Prostate gland (tissue), 2 donors: ENCODE measurements around the gene NUP210. TPM values are rescaled to one million over a fixed set of nuclear protein-coding genes. Genes with fewer than 3 reads are reported as not detected.

Experiments used
- DNase-seq: peaks from one replicate; pipeline ENCODE4 v3.0.0-alpha.2; 2019; ENCODE audit warnings: low spot score
- H3K27ac ChIP-seq, 2 donors: fragments of 200-600 bp; sonication (generic); 2 replicates each; pipeline ENCODE4 v1.5.1; 2017 to 2019
- H3K27me3 ChIP-seq: fragments of 200-600 bp; sonication (generic); replicated peaks from 2 replicates; pipeline ENCODE4 v1.5.1; 2019; ENCODE audit not compliant: insufficient read depth
- H3K36me3 ChIP-seq, 2 donors: fragments of 200-600 bp; sonication (generic); 1 replicate in 1 of 2; 2 replicates in 1 of 2; pipeline versions ENCODE4 v1.5.1 to v1.8.1; 2017 to 2019
- H3K4me1 ChIP-seq: fragments of 200-600 bp; sonication (generic); replicated peaks from 2 replicates; pipeline ENCODE4 v1.5.1; 2019
- H3K4me3 ChIP-seq, 2 donors: fragments of 200-600 bp; sonication (generic); 2 replicates each; pipeline ENCODE4 v1.5.1; 2017 to 2019
- H3K9me3 ChIP-seq: fragments of 200-600 bp; sonication (generic); 2 replicates; pipeline ENCODE4 v1.5.1; 2017
- CTCF ChIP-seq, 4 experiments: fragments of 200-600 bp in 2 of 4; fragments of 450-650 bp in 2 of 4; sonication (generic) in 2 of 4; IDR thresholded peaks; 1 replicate in 3 of 4; 2 replicates in 1 of 4; pipeline ENCODE4 v1.5.1; 2016 to 2019; ENCODE audit warnings: antibody characterized with exemption in 4 of 4, mild to moderate bottlenecking in 2 of 4, moderate library complexity in 2 of 4
- POLR2A ChIP-seq: fragments of 450-650 bp; IDR thresholded peaks from one replicate; pipeline ENCODE4 v1.6.1; 2016; ENCODE audit warnings: antibody characterized with exemption, mild to moderate bottlenecking
- POLR2AphosphoS5 ChIP-seq: sonication (generic); formaldehyde crosslinking; IDR thresholded peaks from one replicate; pipeline ENCODE4 v1.6.1; 2017; ENCODE audit warnings: antibody characterized with exemption
- WGBS: methylation state at CpG from one replicate; pipeline ENCODE4 v1.1.5; 2018; 5-methylcytosine and 5-hydroxymethylcytosine counted together
- intact Hi-C: fragments of 100-400 bp; cut with DNase I; formaldehyde crosslinking; loops from one replicate; pipeline ENCODE4 v1.14.2; 2022
- total RNA-seq, 2 donors: library from RNA; depleted of rRNA; stranded (reverse); fragments of >200 nt; gene quantifications; one replicate each; pipeline ENCODE4 v1.1.0, GENCODE V29; 2016

Gene NUP210
- total RNA-seq, 2 donors from 2014 or later, result 10.6 to 31.2 TPM

DNA sequence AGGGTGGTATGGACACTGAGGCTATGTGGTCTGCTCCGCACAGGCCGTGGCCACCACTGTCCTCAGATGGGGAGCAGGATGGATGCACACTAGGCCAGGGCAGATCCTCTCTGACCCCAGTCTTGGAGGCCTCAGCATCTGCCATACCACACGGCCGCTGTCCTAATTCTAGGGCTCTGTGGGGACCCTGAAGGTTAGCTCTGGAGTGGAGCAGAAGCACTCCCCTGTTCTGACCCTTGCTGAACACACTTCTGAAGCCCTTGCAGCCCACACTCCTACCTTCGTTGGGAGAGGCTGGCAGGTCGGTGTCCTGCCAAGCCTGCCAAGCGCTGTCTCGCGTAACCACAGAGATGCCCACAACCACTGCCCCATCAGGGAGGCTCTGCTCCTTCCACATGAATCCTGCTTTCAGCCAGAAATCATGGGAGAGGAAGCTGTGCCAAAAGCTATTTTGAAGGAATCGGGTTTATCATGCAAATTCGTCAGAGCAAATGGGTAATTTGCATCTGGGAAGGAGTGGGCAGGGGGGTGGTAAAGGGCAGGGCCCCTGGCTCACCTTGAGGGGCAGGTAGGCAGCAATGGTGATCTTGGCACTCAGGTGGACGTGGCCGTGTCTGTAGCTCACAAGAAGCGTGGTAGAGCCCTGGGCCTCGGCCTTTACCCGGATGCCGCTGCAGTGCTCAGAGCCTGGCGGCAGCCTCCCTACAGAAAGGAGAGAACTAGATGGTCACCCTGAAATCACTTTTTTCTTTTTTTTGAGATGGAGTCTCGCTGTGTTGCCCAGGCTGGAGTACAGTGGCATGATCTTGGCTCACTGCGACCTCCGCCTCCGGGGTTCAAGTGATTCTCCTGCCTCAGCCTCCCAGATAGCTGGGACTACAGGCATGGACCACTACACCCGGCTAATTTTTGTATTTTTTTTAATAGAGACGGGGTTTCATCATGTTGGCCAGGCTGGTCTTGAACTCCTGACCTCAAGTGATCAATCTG is 54.4 kb downstream of the NUP210 start:
- no peak overlapping the region for H3K27ac ChIP-seq
- no peaks in the 10 kb centered on the region for H3K9me3 ChIP-seq
- TF ChIP-seq POLR2A, result no peak
- TF ChIP-seq CTCF (IDR thresholded peaks at IDR 0.05), result no peak
- no peak for TF ChIP-seq POLR2AphosphoS5
- no peaks in the 10 kb centered on the region for H3K4me1 ChIP-seq
- DNase-seq, result no peak
- no peak overlapping the region for H3K4me3 ChIP-seq
- no peaks in the 10 kb centered on the region for H3K36me3 ChIP-seq
- intact Hi-C loops, result no loop called here
- no peaks in the 10 kb centered on the region for H3K27me3 ChIP-seq
- WGBS, result 94% methylated on average over 24 of the region's 24 CpGs

GRCh38 chr3:13364602-13365271 is 55.4 kb downstream of the NUP210 start:
- Histone ChIP-seq H3K4me1 (no peaks in the 10 kb centered on the region), H3K27me3 (no peaks in the 10 kb centered on the region), H3K27ac (no peak overlapping the region), H3K36me3 (no peaks in the 10 kb centered on the region), H3K4me3 (no peak overlapping the region), H3K9me3 (no peaks in the 10 kb centered on the region)
- intact Hi-C loops, result no loop called here
- DNase-seq, result no peak
- no peak for TF ChIP-seq POLR2AphosphoS5
- 88% methylated on average over 12 of the region's 12 CpGs for WGBS

DNA sequence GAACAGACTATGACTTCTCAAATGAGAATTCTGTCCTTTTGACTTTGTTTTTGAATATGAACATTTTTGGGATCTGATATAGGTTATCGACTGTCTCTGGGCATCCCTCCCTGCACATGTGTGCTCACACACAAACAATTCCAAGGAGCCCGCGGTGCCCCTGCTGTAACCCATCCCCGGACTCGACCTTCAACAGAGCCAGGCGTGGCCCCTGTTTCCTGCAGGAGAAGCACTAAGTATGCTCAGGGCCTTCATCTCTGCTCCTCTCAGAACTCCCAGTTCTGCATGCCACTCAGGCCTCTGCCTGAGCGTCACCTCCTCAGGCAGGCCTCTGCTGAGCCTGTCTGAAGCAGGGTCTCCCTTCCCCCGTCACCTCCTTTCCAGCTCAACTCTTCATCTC is 57.6 kb downstream of the NUP210 start:
- H3K36me3 ChIP-seq, result peaks cover 0 to 4% of the 10 kb centered on the region in 2 donors
- WGBS, result 94% methylated on average over 8 of the region's 8 CpGs

DNA sequence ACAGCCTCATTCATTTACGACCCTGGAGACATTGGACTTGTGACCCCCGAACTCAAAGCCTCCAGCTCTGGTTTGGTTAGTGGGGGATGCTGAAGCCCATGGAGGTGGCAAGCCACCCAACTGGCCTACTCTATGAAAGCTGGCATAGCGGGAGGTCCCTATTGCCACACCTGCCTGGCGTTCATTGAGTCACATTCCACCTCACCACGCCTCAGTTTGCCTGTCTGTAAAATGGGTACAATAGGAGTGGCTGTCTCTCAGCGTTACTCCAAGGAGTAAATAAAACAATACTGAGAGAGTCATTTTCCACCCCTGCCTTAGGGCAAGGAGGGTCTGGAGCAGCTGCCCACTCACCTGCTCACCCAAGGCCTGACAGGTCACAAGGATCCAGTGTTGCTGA is 60.2 kb downstream of the NUP210 start:
- TF ChIP-seq POLR2AphosphoS5 (no peak), CTCF (IDR thresholded peaks at IDR 0.05) (no peak), POLR2A (no peak)
- Histone ChIP-seq H3K36me3 (peaks cover 0 to 4% of the 10 kb centered on the region in 2 donors), H3K9me3 (no peaks in the 10 kb centered on the region), H3K4me1 (no peaks in the 10 kb centered on the region), H3K27me3 (no peaks in the 10 kb centered on the region), H3K4me3 (no peak overlapping the region), H3K27ac (no peak overlapping the region)
- 93% methylated on average over 6 of the region's 6 CpGs for WGBS
- no peak for DNase-seq
- intact Hi-C loops, result no loop called here

More for the DNA sequence above, 57.6 kb downstream of the NUP210 start:
- no peaks in the 10 kb centered on the region for H3K4me1 ChIP-seq
- no peaks in the 10 kb centered on the region for H3K9me3 ChIP-seq
- H3K27ac ChIP-seq, result no peak overlapping the region
- intact Hi-C loops, result no loop called here
- DNase-seq, result no peak
- no peak overlapping the region for H3K4me3 ChIP-seq
- TF ChIP-seq CTCF (IDR thresholded peaks at IDR 0.05), result no peak
- no peak for TF ChIP-seq POLR2A
- TF ChIP-seq POLR2AphosphoS5, result no peak
- no peaks in the 10 kb centered on the region for H3K27me3 ChIP-seq

- no peak for DNase-seq
- 91% methylated on average over 7 of the region's 7 CpGs for WGBS
- H3K27ac ChIP-seq, result no peak overlapping the region
- H3K27me3 ChIP-seq, result no peaks in the 10 kb centered on the region
- peaks cover 0 to 4% of the 10 kb centered on the region in 2 donors for H3K36me3 ChIP-seq
- H3K4me1 ChIP-seq, result no peaks in the 10 kb centered on the region
- TF ChIP-seq POLR2A (no peak), CTCF (IDR thresholded peaks at IDR 0.05) (no peak)
- intact Hi-C loops, result no loop called here
- H3K4me3 ChIP-seq, result no peak overlapping the region
- no peaks in the 10 kb centered on the region for H3K9me3 ChIP-seq
Measured at GRCh38 chr3:13358643-13359042, 61.5 kb downstream of the NUP210 start.
